ENCODE measurements around the gene NALF2.
A peak's percentile ranks its signal among the peaks of the same experiment; 100 is the strongest.

Gene NALF2

GRCh38 chrX:69530306-69530705, 26.2 kb downstream of the NALF2 start:
- no peak for DNase-seq

- DNase-seq = no peak
Measured at GRCh38 chrX:69531031-69531755, 27.1 kb downstream of the NALF2 start.

GRCh38 chrX:69535661-69536060, 31.5 kb downstream of the NALF2 start:
- DNase-seq = no peak

- DNase-seq = peak; percentile 76
Measured at GRCh38 chrX:69538321-69538876, 34.3 kb downstream of the NALF2 start.

- DNase-seq = no peak
Measured at GRCh38 chrX:69539437-69539836, 35.3 kb downstream of the NALF2 start.

- DNase-seq = no peak
Measured at GRCh38 chrX:69541956-69542355, 37.8 kb downstream of the NALF2 start.

GRCh38 chrX:69543572-69543971, 39.4 kb downstream of the NALF2 start:
- DNase-seq = no peak

GRCh38 chrX:69546417-69546816, 42.3 kb downstream of the NALF2 start:
- no peak for DNase-seq

GRCh38 chrX:69546978-69547377, 42.9 kb downstream of the NALF2 start:
- no peak for DNase-seq

- DNase-seq = no peak
Measured at GRCh38 chrX:69551421-69552009, 47.4 kb downstream of the NALF2 start.

- no peak for DNase-seq
Measured at GRCh38 chrX:69552512-69552911, 48.4 kb downstream of the NALF2 start.
